Adrenal gland (tissue), 12 donors: ENCODE results near the gene ABHD15. TPM values are rescaled to one million over a fixed set of nuclear protein-coding genes. Genes with fewer than 3 reads are reported as not detected.

Experiments used
- DNase-seq, 7 donors: peaks; one replicate each; pipeline ENCODE4 v3.0.0-alpha.2; 2019 to 2020
- H3K27ac ChIP-seq, 5 donors: fragments of 200-600 bp; sonication (generic) in 4 of 5; 1 replicate in 3 of 5; 2 replicates in 2 of 5; pipeline versions ENCODE4 v1.5.1 to v1.8.0; 2016 to 2020; ENCODE audit warnings: mild to moderate bottlenecking in 1 of 5
- H3K27me3 ChIP-seq: fragments of 200-600 bp; 2 replicates; pipeline ENCODE4 v1.8.0; 2021
- H3K36me3 ChIP-seq, 2 donors: fragments of 200-600 bp; replicated peaks in 1 of 2; 1 replicate in 1 of 2; 2 replicates in 1 of 2; pipeline versions ENCODE4 v1.5.1 to v1.8.0; 2018 to 2022
- H3K4me1 ChIP-seq, 2 donors: fragments of 200-600 bp; replicated peaks in 1 of 2; 1 replicate in 1 of 2; 2 replicates in 1 of 2; pipeline versions ENCODE4 v1.5.1 to v1.8.0; 2018 to 2021
- H3K4me3 ChIP-seq, 4 donors: fragments of 200-600 bp; sonication (generic) in 3 of 4; one replicate each; pipeline ENCODE4 v1.5.1; 2016 to 2018
- H3K9me3 ChIP-seq, 3 donors: fragments of 200-600 bp; sonication (generic) in 1 of 3; replicated peaks in 1 of 3; 1 replicate in 2 of 3; 2 replicates in 1 of 3; pipeline versions ENCODE4 v1.5.1 to v1.8.0; 2016 to 2021
- CTCF ChIP-seq, 6 experiments: fragments of 450-650 bp in 4 of 6; fragments of 200-600 bp in 2 of 6; sonication (generic) in 1 of 6; IDR thresholded peaks; 1 replicate in 5 of 6; 2 replicates in 1 of 6; pipeline versions ENCODE4 v1.5.1 to v1.8.0; 2016 to 2021; ENCODE audit warnings: antibody characterized with exemption in 6 of 6, mild to moderate bottlenecking in 2 of 6, moderate library complexity in 1 of 6
- POLR2A ChIP-seq, 2 donors: fragments of 450-650 bp; IDR thresholded peaks; one replicate each; pipeline ENCODE4 v1.6.1; 2017; ENCODE audit warnings: antibody characterized with exemption in 2 of 2, mild to moderate bottlenecking in 2 of 2, moderate library complexity in 1 of 2
- WGBS, 4 donors: extraction: QIAGEN DNeasy Blood & Tissue Kit in 2 of 4; methylation state at CpG; one replicate each; pipeline versions ENCODE4 v1.1.5 to v1.1.7; 2013 to 2017; 5-methylcytosine and 5-hydroxymethylcytosine counted together
- intact Hi-C, 2 donors: fragments of 100-400 bp; cut with DNase I; formaldehyde crosslinking; loops; one replicate each; pipeline versions ENCODE4 v1.14.1 to v1.15.0; 2022 to 2023
- polyA plus RNA-seq, 3 donors: library from polyadenylated mRNA; stranded (reverse); fragments of 200-250 nt in 2 of 3; fragments of 350-450 nt in 1 of 3; fragmentation: Illumina TruSeq in 1 of 3; extraction: RNeasy Lipid Tissue Mini Kit (QIAGEN cat#74804) in 1 of 3; gene quantifications; one replicate each; pipeline ENCODE4 v1.2.3, GENCODE V29; 2013 to 2014
- total RNA-seq, 9 donors: library from RNA; depleted of rRNA in 4 of 9; stranded (reverse); fragments of >200 nt in 4 of 9; fragments of 120-200 nt in 1 of 9; fragmentation: NEBNext Ultra II Directional in 1 of 9; extraction: Animal tissue kit (Norgen Biotek cat#: 25700) in 1 of 9; gene quantifications; one replicate each; pipeline versions ENCODE4 v1.1.0 to v1.2.4, GENCODE V29; 2013 to 2023
- donor health status: healthy with polysubstance abuse.
- donor health status: Bipolar disorder and iron deficiency.
- donor health status: DM: yes; HTN: yes; CAD: no.
- donor health status: DM: no; HTN: no; CAD: no.
- donor health status: DM: no; HTN: no; CAD: no.
- donor health status: DM: yes; HTN: yes; CAD: no.

Gene ABHD15
- total and polyA plus RNA-seq, 12 donors, result 2.9 to 11.1 (median 6.2) TPM

DNA sequence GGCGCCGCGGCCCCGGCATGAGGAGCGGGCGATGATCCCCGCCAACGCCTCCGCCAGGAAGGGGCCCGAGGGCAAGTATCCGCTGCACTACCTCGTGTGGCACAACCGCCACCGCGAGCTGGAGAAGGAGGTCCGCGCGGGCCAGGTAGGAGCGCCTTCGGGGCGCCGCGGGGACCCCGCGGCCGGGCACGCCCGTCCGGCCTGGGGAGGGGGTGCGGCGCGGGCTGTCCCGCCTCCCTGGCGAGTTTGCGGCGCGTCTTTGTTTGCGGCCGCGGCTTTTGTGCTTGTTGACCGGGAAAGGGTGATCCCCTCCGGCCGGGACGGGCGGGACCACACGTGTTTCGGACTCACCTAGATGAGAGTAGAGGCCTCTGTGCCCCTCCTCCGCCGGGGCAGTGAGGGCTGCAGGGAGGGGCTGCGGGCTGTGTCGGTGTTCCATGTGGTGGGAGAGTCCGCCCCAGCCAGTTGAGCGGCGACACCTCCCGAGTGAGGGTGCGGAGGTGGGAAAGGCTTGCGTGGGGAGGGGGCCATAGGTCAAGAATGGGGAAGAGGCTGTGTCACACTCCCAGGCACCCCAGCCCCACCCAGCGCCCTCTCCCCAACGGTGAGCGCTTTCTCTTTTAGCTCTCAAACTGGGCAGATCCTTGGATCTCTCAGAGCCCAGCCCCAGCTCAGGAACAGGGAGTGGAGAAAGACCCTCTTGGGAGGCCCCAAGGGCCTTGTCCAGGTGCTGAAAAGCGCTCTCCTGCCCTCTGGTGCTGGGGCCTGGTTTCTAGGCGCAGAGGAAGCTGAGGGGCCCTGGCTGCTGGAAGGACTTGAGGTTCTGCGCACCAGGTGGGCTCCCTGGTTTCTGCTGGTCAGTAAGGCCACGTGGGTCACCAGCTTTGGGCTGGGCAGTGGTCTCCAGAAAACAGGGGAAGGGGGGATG lies 27.0 kb upstream of the ABHD15 start:
- WGBS, 4 donors, result 8 to 90% (median 13%) methylated on average over 2 to 64 of the region's 64 CpGs
- Histone ChIP-seq H3K27me3 (no peaks in the 10 kb centered on the region), H3K9me3 (no peaks in the 10 kb centered on the region), H3K36me3 (no peaks in the 10 kb centered on the region), H3K27ac (no peak overlapping the region), H3K4me3 (peak overlapping the region in 2 of 4 donors; percentile 34 to 84), H3K4me1 (peaks cover 38 to 40% of the 10 kb centered on the region in 2 donors)
- peak in 3 of 7 donors; percentile 10 to 29 (median 25) for DNase-seq
- TF ChIP-seq POLR2A (IDR thresholded peaks at IDR 0.05) (no peak), CTCF (IDR thresholded peaks at IDR 0.05) (no peak)
- intact Hi-C loops, result no loop called here

DNA sequence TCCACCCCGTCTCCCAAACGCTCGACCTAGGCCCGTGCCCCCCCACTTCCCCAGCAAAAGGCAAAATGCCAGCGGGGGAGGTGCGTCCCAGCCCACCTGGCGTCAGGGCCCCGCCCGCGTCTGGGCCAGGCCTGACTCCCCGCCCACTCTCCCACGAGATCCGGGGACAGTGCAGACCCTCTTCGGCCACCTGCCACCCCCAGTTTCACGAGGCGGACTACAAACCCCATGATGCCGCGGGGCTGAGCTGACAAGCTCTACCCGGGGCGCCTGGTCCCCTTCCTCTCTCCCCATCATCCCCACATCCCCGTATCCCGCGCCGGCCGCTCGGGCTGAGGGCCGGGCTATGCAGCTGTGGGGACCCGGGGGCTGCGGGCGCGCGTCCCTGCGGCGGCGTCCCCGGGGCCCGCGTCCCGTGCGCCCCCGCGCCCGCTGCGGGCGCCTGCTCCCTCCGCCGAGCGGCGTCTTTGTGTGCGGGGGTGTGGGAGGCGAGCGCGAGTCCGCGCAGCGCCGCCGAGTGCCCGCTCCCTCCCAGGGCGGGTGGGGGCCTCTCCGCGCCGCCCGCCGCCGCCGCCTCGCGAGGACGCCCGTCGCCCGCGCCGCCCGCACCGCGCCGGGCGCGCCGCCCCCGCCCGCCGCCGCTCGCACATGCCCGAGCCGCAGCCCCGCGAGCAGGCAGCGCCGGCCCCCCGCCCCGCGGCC lies 26.2 kb upstream of the ABHD15 start, which contains the start of gene ANKRD13B:
Gene ANKRD13B, plus strand, starts transcription at position 283 of the 702 bp plus-strand sequence. CDS start 490 bp downstream, outside the sequence.
- Histone ChIP-seq H3K9me3 (no peaks in the 10 kb centered on the region), H3K27me3 (no peaks in the 10 kb centered on the region), H3K36me3 (no peaks in the 10 kb centered on the region), H3K4me1 (peaks cover 45 to 47% of the 10 kb centered on the region in 2 donors), H3K27ac (peak within 1 kb of the TSS in 3 of 5 donors; percentile 48 to 84 (median 77)), H3K4me3 (peak within 1 kb of the TSS in 3 of 4 donors; percentile 10 to 84 (median 34))
- intact Hi-C loops, result no loop called here
- 0 to 1% (median 0%) methylated on average over 48 to 96 of the region's 96 CpGs; no CpG with 5 or more reads in 1 of the 4 donors for WGBS, 4 donors
- peak in 2 of 7 donors; percentile 22 to 48 for DNase-seq
- TF ChIP-seq POLR2A (IDR thresholded peaks at IDR 0.05) (no peak), CTCF (IDR thresholded peaks at IDR 0.05) (no peak)

DNA sequence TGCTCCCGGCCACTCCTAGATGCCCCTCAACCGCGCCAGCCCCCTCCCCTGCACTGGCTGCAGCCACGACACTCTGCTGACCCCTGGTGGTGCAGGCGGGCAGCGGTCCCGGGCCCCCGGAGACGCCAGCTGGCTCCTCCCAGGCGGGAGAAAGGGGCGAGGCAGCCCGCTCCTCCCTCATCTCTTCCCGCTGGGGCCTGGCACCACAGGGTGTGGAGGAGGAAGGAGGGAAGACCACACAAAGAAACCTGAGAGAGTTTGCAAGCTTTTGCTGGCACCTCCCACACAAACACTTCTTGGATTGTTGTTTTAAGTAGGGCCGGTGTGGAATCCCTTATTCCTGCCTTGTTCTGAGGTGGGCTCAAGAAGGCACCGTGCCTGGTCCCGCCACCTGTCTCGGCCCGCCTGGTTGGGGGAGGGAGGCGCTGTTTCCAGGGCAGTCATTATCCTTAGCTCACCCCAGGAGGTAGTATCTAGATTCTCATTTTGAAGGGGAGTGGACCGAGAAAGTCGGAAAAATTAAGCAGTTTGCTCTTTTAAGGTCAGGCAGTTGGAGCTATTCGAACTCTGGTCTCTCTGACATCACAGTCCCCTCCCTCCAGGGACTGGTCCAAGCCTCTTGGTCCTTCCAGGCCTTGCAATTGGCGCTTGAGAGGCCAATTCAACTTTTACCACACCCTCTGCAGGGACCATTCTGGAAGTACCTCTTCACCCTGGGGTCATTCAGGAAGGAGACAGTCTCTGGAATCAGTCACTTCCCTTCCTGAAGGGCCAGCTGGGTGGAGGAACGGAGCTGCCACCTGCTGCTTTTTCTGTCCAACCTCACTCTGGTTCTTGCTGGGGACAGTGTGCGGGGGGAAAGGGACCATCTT lies 25.1 kb upstream of the ABHD15 start:
- DNase-seq, result peak; percentile 80 to 93 (median 86)
- TF ChIP-seq CTCF (IDR thresholded peaks at IDR 0.05), result peak; percentile 87 to 93 (median 92)
- TF ChIP-seq POLR2A (IDR thresholded peaks at IDR 0.05), result peak in 1 of 2 donors; percentile 5
- Histone ChIP-seq H3K4me3 (peak overlapping the region in 1 of 4 donors; percentile 50), H3K27ac (peak overlapping the region in 3 of 5 donors; percentile 48 to 84 (median 77)), H3K4me1 (peaks cover 49 to 55% of the 10 kb centered on the region in 2 donors), H3K36me3 (no peaks in the 10 kb centered on the region), H3K9me3 (no peaks in the 10 kb centered on the region), H3K27me3 (no peaks in the 10 kb centered on the region)
- intact Hi-C loops, result no loop called here
- WGBS, 4 donors, result 12 to 19% (median 15%) methylated on average over 15 to 25 of the region's 25 CpGs
